Upper lobe of left lung (tissue), 4 donors: ENCODE measurements around the gene ARHGAP35.

Experiments
- CTCF ChIP-seq, 6 experiments: fragments of 450-650 bp in 4 of 6; fragments of 200-600 bp in 2 of 6; sonication (generic) in 2 of 6; IDR thresholded peaks; one replicate each; pipeline ENCODE4 v1.5.1; 2016 to 2019; ENCODE audit warnings: antibody characterized with exemption in 6 of 6
- EP300 ChIP-seq, 4 donors: sonication (generic); formaldehyde crosslinking; IDR thresholded peaks; one replicate each; pipeline ENCODE4 v1.5.1; 2017; ENCODE audit warnings: antibody characterized with exemption in 4 of 4, control low read depth in 2 of 4
- POLR2A ChIP-seq, 4 donors: fragments of 450-650 bp; IDR thresholded peaks; one replicate each; pipeline ENCODE4 v1.5.1; 2016 to 2017; ENCODE audit warnings: antibody characterized with exemption in 4 of 4, mild to moderate bottlenecking in 2 of 4
- POLR2AphosphoS5 ChIP-seq, 2 donors: sonication (generic); formaldehyde crosslinking; IDR thresholded peaks; one replicate each; pipeline ENCODE4 v1.5.1; 2017; ENCODE audit warnings: antibody characterized with exemption in 2 of 2

- TF ChIP-seq POLR2AphosphoS5 (IDR thresholded peaks at IDR 0.05) (no peak), EP300 (IDR thresholded peaks at IDR 0.05) (no peak), CTCF (IDR thresholded peaks at IDR 0.05) (no peak), POLR2A (IDR thresholded peaks at IDR 0.05) (no peak)
Measured at GRCh38 chr19:46825731-46826055, 35.1 kb upstream of the ARHGAP35 start.
